Measurements from ENCODE around the gene ZDHHC18.
"Not testable (repeated sequence)": the region's sequence is repeated elsewhere in the genome, so short reads cannot be mapped to it uniquely, and the experiment has no call there.

ZDHHC18 gene

DNA sequence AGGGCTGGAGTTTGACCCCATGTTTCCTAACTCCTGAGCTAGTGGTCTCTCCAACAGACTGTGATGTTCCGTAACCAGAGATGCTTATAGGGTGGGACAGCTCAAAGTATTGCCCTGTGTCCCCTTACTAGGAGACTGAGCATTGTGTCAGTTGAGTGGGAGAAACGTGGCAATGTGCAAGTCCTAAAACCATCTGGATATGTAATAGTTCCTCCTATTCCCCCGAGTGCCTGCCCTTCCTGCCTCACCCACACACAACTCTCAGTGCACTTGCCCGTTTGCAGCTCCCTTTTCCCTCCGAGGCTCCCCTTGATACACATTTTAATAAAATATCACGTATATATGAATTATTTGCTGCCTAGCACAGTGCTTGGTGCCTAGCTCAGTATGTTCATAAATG, 35.3 kb upstream of the ZDHHC18 start:
- no peak for DNase-seq (ENCODE audit: low read depth)

DNA sequence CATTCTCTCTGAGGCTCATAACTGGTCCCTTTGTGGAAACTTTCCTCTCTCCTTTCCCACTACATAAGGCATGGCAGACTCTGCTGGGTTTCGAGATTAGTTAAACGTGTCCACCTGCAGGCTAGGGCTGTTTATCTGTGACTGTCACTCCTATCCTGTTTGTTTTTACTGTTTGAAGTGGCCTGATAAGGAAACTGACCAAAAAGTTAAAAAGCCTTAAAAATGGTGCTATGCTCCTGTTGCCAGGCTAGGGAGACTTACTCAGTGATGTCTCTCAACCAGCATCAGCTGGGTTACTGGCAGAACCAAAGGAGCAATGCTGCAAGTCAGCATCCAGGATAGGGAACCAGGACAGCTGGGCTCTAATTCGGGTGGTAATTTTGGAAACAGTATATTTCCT, 34.9 kb upstream of the ZDHHC18 start:
- no peak for DNase-seq (ENCODE audit: low read depth)

- DNase-seq (ENCODE audit: low read depth): no peak
Observed at GRCh38 chr1:26792924-26793323, 33.6 kb upstream of the ZDHHC18 start.

DNA sequence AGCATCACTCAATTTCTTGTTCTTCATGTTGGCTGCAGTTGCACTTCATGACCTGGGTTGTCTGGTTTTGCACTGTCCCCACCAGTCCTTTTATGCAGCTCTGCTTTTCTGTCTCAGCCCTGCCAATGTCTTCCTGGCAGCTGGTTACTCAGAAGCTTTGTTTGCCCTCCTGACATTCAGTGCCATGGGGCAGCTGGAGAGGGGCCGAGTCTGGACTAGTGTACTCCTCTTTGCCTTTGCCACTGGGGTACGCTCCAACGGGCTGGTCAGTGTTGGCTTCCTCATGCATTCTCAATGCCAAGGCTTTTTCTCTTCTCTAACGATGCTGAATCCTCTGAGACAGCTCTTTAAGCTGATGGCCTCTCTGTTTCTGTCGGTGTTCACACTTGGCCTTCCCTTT, 32.1 kb upstream of the ZDHHC18 start:
- no peak for DNase-seq (ENCODE audit: low read depth)

DNA sequence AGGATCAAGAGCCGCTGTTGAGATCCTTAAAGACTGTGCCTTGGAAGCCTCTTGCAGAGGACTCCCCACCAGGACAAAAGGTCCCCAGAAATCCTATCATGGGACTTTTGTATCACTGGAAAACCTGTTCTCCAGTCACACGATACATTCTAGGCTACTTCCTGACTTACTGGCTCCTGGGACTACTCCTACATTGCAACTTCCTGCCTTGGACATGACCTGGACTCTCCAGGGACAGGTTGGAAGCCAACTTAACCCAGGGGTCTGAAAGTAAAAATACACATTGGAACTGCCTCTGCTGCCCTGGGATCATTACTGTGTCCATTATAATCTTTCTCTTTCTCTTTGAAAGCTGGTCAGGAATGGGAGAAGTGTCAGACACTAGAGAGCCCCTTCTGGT, 28.9 kb upstream of the ZDHHC18 start:
- no peak for DNase-seq (ENCODE audit: low read depth)

DNA sequence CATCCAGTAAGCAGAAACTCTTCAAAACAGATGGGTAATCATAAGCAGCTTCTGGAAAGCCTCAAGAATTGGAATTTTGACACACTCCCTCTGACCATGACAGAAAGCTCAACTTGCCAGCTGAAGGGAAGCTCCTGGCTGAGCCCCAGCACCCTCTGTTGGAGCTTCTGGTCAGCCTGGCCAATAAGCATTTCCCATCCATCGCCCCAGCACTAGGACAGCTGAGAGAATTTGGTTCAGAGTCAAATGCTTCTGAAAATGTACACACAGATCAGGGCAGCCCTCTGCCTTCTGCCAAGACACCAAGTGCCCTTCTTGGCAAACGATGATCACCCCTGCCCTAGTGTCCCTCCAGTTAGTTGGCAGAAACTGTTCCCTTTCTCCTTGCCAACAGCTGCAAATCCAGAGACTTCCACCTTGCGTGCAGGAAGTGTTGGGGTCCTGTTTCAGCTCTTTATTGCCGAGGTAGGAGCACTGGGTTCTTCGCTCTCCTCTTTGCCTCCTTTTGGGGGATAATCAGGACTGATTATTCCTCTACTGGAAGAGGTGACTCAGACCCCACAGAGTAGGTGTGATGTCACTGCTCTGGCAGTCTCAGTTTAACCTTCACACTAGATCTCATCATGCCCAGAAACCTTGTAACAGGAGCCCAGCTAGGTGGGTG, 26.9 kb upstream of the ZDHHC18 start:
- DNase-seq (ENCODE audit: low read depth): no peak

DNA sequence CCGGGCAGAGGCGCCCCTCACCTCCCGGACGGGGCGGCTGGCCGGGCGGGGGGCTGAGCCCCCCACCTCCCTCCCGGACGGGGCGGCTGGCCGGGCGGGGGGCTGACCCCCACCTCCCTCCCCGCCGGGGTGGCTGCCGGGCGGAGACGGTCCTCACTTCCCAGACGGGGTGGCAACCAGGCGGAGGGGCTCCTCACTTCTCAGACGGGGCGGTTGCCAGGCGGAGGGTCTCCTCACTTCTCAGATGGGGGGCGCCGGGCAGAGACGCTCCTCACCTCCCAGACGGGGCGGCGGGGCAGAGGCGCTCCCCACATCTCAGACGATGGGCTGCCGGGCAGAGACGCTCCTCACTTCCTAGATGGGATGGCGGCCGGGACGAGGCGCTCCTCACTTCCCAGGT, 22.6 kb upstream of the ZDHHC18 start:
- not testable (repeated sequence) for DNase-seq (ENCODE audit: low read depth)

DNA sequence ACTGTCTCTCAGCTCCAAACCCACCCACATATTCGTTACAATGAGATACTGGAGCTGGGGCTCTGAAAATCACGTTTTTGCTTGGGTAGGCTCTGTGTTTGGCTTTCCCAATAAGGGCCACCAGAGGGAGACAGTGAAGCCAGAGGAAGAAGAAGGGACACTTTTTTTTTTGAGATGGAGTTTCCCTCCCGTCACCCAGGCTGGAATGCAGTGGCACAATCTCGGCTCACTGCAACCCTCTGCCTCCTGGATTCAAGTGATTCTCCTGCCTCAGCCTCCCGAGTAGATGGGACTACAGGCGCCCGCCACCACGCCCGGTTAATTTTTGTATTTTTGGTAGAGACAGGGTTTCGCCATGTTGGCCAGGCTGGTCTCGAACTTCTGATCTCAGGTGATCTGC, 16.4 kb upstream of the ZDHHC18 start:
- DNase-seq (ENCODE audit: low read depth): not testable (repeated sequence)

- DNase-seq (ENCODE audit: low read depth): no peak
Observed at GRCh38 chr1:26811057-26811456, 15.4 kb upstream of the ZDHHC18 start.

DNA sequence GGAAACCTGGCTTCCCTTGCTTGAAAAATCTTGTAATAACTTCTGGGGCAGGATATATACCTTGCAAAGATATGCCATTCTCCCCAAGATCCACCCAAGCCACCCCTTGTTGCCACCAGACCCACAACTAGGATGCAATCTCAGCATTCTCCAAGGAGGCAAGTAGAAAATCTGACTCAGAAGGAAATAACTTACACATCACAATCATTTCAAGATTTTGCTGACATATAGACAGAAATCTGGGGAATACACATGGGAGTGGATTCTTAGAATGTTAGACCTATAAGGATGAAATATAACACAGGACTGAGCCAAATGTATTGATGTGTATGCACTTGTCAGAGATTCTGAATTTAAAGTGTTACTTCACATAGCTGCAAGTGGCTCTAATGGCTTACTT, 14.8 kb upstream of the ZDHHC18 start:
- DNase-seq (ENCODE audit: low read depth): no peak

- DNase-seq (ENCODE audit: low read depth): no peak
Observed at GRCh38 chr1:26814377-26814776, 12.1 kb upstream of the ZDHHC18 start.

DNA sequence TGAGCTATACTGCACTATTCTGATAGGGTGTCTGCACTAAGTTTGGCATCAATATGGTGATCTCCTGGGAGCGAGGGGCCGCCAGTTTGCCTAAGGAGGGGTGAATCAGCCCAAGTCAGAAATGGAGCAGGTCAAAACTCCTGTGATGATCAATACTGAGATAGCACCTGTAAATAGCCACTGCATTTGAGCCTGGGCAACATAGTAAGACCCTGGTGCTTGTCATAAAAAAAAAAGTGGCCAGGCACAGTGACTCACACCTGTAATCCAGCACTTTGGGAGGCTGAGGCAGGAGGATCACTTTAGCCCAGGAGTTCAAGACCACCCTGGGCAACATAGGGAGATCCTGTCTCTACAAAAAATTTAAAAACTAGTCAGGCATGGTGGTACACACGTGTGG, 11.6 kb upstream of the ZDHHC18 start:
- no peak for DNase-seq (ENCODE audit: low read depth)

- no peak for DNase-seq (ENCODE audit: low read depth)
Observed at GRCh38 chr1:26820784-26821269, 5.7 kb upstream of the ZDHHC18 start.

- no peak for DNase-seq (ENCODE audit: low read depth)
Observed at GRCh38 chr1:26822737-26823395, 3.6 kb upstream of the ZDHHC18 start.

- no peak for DNase-seq (ENCODE audit: low read depth)
Observed at GRCh38 chr1:26824731-26825130, 1.8 kb upstream of the ZDHHC18 start.

GRCh38 chr1:26827106-26827604, 667 bp downstream of the ZDHHC18 start:
- DNase-seq (ENCODE audit: low read depth): no peak

DNA sequence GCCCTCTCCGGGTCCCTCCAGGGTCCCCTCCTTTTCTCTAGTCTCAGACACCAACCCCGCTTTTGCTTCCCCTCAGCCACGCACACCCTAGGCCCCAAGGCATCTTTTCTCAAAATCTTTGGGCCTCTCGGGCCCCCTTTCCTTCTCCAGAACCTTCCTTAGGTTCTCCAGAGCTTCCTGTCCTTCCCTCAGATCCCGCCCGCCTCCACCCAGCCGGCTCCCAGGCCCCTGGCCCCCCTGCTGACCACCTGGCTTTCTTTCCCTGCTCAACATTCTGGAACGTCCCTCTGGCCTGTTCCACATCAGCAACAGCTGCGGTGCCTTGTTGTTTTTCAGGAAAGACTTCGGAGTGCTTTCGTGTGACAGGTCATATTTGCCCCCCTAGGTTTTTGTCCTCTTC, 1.2 kb downstream of the ZDHHC18 start:
- DNase-seq (ENCODE audit: low read depth): no peak

- DNase-seq (ENCODE audit: low read depth): no peak
Observed at GRCh38 chr1:26828411-26828991, 2.0 kb downstream of the ZDHHC18 start.

DNA sequence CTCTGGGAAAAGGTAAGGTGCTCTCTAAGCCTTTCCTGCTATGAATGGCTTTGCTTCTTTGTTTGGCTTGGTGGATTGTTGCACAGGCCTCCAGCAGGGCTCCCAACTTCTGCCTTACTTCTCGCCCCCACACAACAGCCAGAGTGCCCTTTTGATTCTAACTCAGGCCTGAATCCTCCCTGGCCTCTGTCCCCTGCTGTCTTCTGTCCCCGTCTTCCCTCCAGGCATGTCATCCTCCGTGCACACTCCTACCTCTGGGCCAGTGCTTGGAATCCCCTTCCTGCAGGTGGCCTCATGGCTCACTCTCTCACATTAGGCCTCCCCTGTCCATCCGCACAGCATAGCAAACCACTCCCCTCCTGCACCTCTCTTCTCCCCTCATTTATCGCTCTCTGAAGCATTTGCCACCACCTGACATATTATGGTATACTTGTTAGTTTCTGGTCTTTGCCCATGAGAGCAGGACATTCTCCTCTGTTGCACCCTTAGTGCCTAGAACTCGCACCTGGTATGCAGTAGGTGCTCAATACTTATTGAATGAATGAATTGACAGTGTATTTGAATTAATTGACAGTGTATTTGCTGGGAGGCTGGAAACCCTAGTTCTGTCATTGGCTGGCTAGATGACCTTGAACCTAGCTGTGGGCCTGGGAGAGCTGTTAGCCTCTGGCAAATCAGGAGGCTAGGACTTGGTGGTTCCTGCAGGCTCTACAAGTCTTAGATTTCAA, 2.9 kb downstream of the ZDHHC18 start:
- DNase-seq (ENCODE audit: low read depth): no peak

GRCh38 chr1:26831059-26831458, 4.6 kb downstream of the ZDHHC18 start:
- DNase-seq (ENCODE audit: low read depth): no peak

DNA sequence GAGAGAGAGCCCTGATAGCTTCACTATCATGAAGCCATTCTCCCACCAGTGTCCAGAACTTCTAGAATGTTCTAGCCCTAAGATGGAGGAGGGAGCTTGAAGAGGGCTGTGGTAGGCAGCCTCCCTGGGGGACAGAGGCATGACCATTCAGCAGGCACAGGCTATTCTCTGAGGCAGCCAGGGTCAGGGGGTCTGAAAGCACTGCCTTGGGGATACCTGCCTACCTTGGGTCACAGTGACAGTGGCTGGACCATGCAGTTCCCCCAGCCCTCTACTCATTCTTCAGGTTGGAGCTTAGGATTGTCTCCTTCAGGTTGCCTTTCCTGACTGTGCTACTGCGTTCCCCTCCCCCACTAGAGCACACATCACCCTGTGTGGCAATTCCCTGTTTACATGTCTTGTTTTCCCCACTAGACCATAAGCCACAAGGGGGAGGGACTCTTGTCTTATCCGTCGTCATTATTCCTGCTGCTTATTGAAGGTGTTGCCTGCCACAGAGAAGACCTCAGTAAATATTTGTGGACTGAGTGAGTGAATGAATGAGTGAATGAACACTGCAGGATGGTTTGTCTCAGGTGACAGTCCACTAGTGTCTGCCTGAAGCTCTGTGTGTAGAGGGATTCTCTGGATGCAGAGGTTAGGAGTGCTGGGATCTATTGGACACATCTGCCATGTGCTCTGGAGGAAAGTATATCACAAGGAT, 5.2 kb downstream of the ZDHHC18 start:
- no peak for DNase-seq (ENCODE audit: low read depth)
